ENCODE results near the gene SORCS2. TPM values are rescaled to one million over a fixed set of nuclear protein-coding genes. Genes with fewer than 3 reads are reported as not detected.

The SORCS2 gene
- total RNA-seq, 1 donor from 2014 or later = 13.8 TPM

- no peak for FAIRE-seq
- H3K27me3 Mint-ChIP-seq (ENCODE audit: low read depth, unreplicated experiment) = peaks cover 49% of the 10 kb centered on the region
- H3K4me3 ChIP-seq (ENCODE audit: insufficient read depth, low read depth, low read length) = no peak overlapping the region
These were observed 222.6 kb downstream of the SORCS2 start for GRCh38 chr4:7414736-7415510.

DNA sequence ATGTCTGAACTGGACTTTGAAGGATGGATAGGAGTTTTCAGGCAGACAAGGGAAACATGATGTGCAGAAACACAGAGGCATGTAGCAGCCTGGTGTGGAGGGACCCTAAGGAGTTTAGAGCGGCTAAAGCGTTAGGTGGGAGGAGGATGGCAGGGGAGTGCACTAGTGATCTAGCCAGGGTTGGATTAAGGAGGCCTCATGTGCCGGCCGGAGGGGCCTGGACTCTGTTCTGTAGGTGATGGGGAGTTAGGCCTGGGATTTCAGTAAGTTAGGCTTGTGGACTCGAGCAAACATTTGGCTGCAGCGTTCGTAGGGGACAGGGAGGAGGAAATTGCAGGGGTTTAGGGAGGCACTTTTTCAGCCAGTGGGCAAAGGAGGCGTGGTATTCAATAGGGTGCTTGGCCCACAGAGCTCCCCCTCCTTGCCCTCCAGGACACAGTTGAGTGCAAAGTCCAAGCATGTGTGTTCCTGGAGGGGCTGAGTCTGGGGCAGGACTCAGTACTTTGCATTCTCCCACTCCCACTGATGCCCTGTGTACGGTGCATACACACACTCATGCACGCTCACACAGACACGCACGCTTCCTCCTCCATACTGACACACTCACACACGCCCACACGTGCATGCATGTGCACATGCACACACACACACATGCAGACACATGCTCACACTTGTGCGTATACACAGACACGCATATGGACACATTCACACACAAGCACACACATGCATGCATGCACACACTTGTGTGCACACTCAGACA is 223.8 kb downstream of the SORCS2 start:
- DNase-seq (ENCODE audit: low read depth) (no peak), FAIRE-seq (no peak)
- Histone ChIP-seq H3K27ac (ENCODE audit: low read depth, low read length) (no peak overlapping the region), H3K9me3 (ENCODE audit: insufficient read depth, low read depth, low read length) (no peaks in the 10 kb centered on the region), H4K20me1 (ENCODE audit: insufficient read depth, low read length) (peaks cover 48% of the 10 kb centered on the region), H3K36me3 (ENCODE audit: insufficient read depth, low read length) (no peaks in the 10 kb centered on the region), H3K79me2 (ENCODE audit: insufficient read depth, low read length) (no peaks in the 10 kb centered on the region), H3K9ac (ENCODE audit: low read length) (no peak overlapping the region), H2AFZ (ENCODE audit: low read depth, low read length) (no peak overlapping the region), H3K4me3 (ENCODE audit: insufficient read depth, low read depth, low read length) (no peak overlapping the region), H3K4me2 (ENCODE audit: low read length) (no peak overlapping the region), H3K27me3 (ENCODE audit: insufficient read depth, low read length) (no peaks in the 10 kb centered on the region), H3K4me1 (ENCODE audit: insufficient read depth, low read length) (no peaks in the 10 kb centered on the region)
- peaks cover 17% of the 10 kb centered on the region for H3K36me3 Mint-ChIP-seq (ENCODE audit: low read depth, unreplicated experiment)
- H3K27me3 Mint-ChIP-seq (ENCODE audit: low read depth, unreplicated experiment) = peaks cover 55% of the 10 kb centered on the region
- no peak overlapping the region for H3K4me3 Mint-ChIP-seq (ENCODE audit: unreplicated experiment)
- peaks cover 4% of the 10 kb centered on the region for H3K9me3 Mint-ChIP-seq (ENCODE audit: unreplicated experiment)
- no peak overlapping the region for H3K27ac Mint-ChIP-seq (ENCODE audit: unreplicated experiment)
- no peaks in the 10 kb centered on the region for H3K4me1 Mint-ChIP-seq (ENCODE audit: low read depth, unreplicated experiment)
- no peak for TF ChIP-seq EZH2 (IDR thresholded peaks at IDR 0.05; ENCODE audit: insufficient read depth, low read length)
- TF ChIP-seq, protein P1, sequence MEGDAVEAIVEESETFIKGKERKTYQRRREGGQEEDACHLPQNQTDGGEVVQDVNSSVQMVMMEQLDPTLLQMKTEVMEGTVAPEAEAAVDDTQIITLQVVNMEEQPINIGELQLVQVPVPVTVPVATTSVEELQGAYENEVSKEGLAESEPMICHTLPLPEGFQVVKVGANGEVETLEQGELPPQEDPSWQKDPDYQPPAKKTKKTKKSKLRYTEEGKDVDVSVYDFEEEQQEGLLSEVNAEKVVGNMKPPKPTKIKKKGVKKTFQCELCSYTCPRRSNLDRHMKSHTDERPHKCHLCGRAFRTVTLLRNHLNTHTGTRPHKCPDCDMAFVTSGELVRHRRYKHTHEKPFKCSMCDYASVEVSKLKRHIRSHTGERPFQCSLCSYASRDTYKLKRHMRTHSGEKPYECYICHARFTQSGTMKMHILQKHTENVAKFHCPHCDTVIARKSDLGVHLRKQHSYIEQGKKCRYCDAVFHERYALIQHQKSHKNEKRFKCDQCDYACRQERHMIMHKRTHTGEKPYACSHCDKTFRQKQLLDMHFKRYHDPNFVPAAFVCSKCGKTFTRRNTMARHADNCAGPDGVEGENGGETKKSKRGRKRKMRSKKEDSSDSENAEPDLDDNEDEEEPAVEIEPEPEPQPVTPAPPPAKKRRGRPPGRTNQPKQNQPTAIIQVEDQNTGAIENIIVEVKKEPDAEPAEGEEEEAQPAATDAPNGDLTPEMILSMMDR (IDR thresholded peaks at IDR 0.05; ENCODE audit: insufficient read depth, low read depth, low read length) = no peak

More at GRCh38 chr4:7414736-7415510, 222.6 kb downstream of the SORCS2 start:
- TF ChIP-seq EZH2 (IDR thresholded peaks at IDR 0.05; ENCODE audit: insufficient read depth, low read length) = no peak
- TF ChIP-seq, protein P1 (IDR thresholded peaks at IDR 0.05; ENCODE audit: insufficient read depth, low read depth, low read length) = no peak
- H3K27ac ChIP-seq (ENCODE audit: low read depth, low read length) = no peak overlapping the region
- peaks cover 36% of the 10 kb centered on the region for H4K20me1 ChIP-seq (ENCODE audit: insufficient read depth, low read length)
- no peak overlapping the region for H3K9ac ChIP-seq (ENCODE audit: low read length)
- H3K36me3 ChIP-seq (ENCODE audit: insufficient read depth, low read length) = no peaks in the 10 kb centered on the region
- Mint-ChIP-seq H3K9me3 (ENCODE audit: unreplicated experiment) (peaks cover 9% of the 10 kb centered on the region), H3K36me3 (ENCODE audit: low read depth, unreplicated experiment) (peaks cover 21% of the 10 kb centered on the region), H3K4me3 (ENCODE audit: unreplicated experiment) (no peak overlapping the region), H3K27ac (ENCODE audit: unreplicated experiment) (no peak overlapping the region), H3K4me1 (ENCODE audit: low read depth, unreplicated experiment) (no peaks in the 10 kb centered on the region)
- no peaks in the 10 kb centered on the region for H3K4me1 ChIP-seq (ENCODE audit: insufficient read depth, low read length)
- no peaks in the 10 kb centered on the region for H3K79me2 ChIP-seq (ENCODE audit: insufficient read depth, low read length)
- no peak overlapping the region for H2AFZ ChIP-seq (ENCODE audit: low read depth, low read length)
- H3K27me3 ChIP-seq (ENCODE audit: insufficient read depth, low read length) = no peaks in the 10 kb centered on the region
- H3K9me3 ChIP-seq (ENCODE audit: insufficient read depth, low read depth, low read length) = no peaks in the 10 kb centered on the region
- no peak for DNase-seq (ENCODE audit: low read depth)
- H3K4me2 ChIP-seq (ENCODE audit: low read length) = no peak overlapping the region

Measured in astrocyte (in vitro differentiated cells and primary cell).